H1 (cell line): ENCODE data around the gene RAPGEF5. TPM values are rescaled to one million over a fixed set of nuclear protein-coding genes. Genes with fewer than 3 reads are reported as not detected.

ENCODE experiments used
- CHD1 ChIP-seq: IDR thresholded peaks from 2 replicates; pipeline ENCODE4 v1.6.1; 2012; ENCODE audit warnings: low read depth, low read length, improper control_type of control experiment
- JUN ChIP-seq: IDR thresholded peaks from 2 replicates; pipeline ENCODE4 v1.6.1; 2011; ENCODE audit warnings: low read depth, mild to moderate bottlenecking, improper control_type of control experiment, low read length
- KDM1A ChIP-seq: fragments of 200-600, 300-600 bp; sonication (generic); IDR thresholded peaks from 2 replicates; pipeline ENCODE4 v1.7.1; 2016; ENCODE audit warnings: mild to moderate bottlenecking, low read length, borderline replicate concordance
- KDM5A ChIP-seq: fragments of 200-600 bp; IDR thresholded peaks from 2 replicates; pipeline ENCODE4 v1.7.1; 2012; ENCODE audit warnings: mild to moderate bottlenecking, low read length, inconsistent platforms, mixed read lengths
- PHF8 ChIP-seq: fragments of 200-600 bp; sonication (generic); conservative IDR thresholded peaks from 2 replicates; pipeline ENCODE4 v1.7.1; 2012; ENCODE audit warnings: low read depth, mild to moderate bottlenecking, inconsistent platforms, low read length, moderate library complexity
- RFX5 ChIP-seq: IDR thresholded peaks from 2 replicates; pipeline ENCODE4 v1.6.1; 2011; ENCODE audit warnings: low read depth, low read length, improper control_type of control experiment, borderline replicate concordance
- RXRA ChIP-seq: IDR thresholded peaks from 2 replicates; pipeline ENCODE4 v1.6.1; 2011; ENCODE audit warnings: low read depth, mild to moderate bottlenecking, low read length, moderate library complexity; ENCODE audit not compliant: insufficient read depth
- polyA plus RNA-seq, 7 experiments: library from polyadenylated mRNA; depleted of rRNA in 3 of 7; stranded (reverse) in 5 of 7; unstranded in 2 of 7; fragments of >200 nt in 5 of 7; fragments of 200-250 nt in 2 of 7; gene quantifications; 1 replicate in 5 of 7; 2 replicates in 1 of 7; 4 replicates in 1 of 7; pipeline versions ENCODE4 v1.2.1 to v1.2.3, GENCODE V29; 2011 to 2013; ENCODE audit warnings: missing spikeins in 2 of 7, mixed read lengths in 2 of 7
- total RNA-seq: library from RNA; stranded (reverse); fragmentation: NEBNext Ultra II Directional; extraction: Animal tissue kit (Norgen Biotek cat#: 25700); gene quantifications from 2 replicates; pipeline ENCODE4 v1.2.1, GENCODE V29; 2021

RAPGEF5 gene
- total and polyA plus RNA-seq, 2 of the 8 experiments (the other 6 are each of a cell fraction or from before 2014, with no cell fraction given) = 4.4 to 22.9 TPM

GRCh38 chr7:22373911-22374310 lies 17.0 kb upstream of the RAPGEF5 start (continued):
- TF ChIP-seq PHF8 (no peak), JUN (no peak), CHD1 (no peak), KDM1A (no peak), RFX5 (no peak), RXRA (no peak), KDM5A (no peak)
